ENCODE data around the gene SETD5.

- TF ChIP-seq CTCF (IDR thresholded peaks at IDR 0.05) (no peak), POLR2A (IDR thresholded peaks at IDR 0.05) (no peak)
These were observed 117.5 kb downstream of the SETD5 start for GRCh38 chr3:9514956-9515355.
